Measurements from ENCODE around the gene MUSTN1.

Gene MUSTN1

DNA sequence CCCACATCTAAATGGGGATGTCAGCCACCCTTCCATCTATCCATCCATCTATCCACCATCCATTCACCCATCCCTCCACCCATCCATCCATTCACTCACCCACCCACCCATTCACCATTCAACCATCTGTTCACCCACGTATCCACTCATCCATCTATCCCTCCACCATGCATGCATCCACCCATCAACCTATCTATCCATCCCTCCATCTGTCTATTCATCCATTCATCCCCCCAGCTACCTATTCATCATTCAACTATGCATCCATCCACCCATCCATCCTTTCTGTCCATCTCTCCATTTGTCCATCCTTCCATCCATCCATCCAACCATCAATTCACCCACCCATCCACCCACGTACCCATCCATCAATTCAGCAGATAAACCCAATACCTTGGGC is 25.7 kb downstream of the MUSTN1 start:
- DNase-seq (ENCODE audit: low read depth in 2 of 2, low spot score in 1 of 2): no peak

- no peak for DNase-seq (ENCODE audit: low read depth in 2 of 2, low spot score in 1 of 2)
These were observed 29.4 kb downstream of the MUSTN1 start for GRCh38 chr3:52805270-52806039.

DNA sequence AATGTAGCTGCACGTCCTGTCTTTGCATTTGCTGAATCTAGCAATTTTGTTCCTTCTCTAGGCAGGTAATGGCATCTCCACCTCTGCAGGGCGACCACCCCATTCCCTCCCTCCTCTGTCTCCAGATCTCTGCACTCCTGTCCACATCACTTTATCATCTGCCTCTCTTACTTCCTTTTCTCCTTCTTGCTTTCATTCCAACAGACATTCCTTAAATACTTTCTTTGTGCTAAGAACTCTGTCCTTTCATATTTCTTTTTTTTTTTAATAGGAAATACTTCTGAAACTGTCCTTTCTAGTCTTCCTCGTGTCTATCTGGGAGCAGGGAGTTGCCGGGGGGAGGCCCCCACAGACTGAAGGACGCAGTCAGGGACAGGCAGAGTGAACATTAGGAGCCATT is 33.0 kb downstream of the MUSTN1 start:
- DNase-seq (ENCODE audit: low read depth in 2 of 2, low spot score in 1 of 2): no peak

DNA sequence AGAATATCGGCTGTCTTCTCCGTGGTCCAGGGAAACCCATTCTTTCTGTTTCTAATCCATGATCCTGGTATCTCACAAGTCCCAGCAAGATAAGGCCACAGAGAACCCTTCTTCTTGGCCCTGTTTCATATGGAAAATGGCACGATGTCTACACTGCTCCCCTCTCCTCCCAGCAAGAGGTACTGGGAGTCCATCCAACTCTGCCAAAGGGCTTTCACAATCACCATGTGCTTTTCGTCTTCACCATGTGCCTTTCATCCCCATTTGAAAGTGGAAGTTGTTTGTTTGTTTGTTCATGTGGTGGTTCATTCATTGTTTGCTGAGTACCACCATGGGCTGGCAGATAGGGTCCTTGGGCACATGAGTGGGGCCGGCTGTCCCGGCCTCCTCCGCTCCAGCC is 34.7 kb downstream of the MUSTN1 start:
- DNase-seq (ENCODE audit: low read depth in 2 of 2, low spot score in 1 of 2): no peak

DNA sequence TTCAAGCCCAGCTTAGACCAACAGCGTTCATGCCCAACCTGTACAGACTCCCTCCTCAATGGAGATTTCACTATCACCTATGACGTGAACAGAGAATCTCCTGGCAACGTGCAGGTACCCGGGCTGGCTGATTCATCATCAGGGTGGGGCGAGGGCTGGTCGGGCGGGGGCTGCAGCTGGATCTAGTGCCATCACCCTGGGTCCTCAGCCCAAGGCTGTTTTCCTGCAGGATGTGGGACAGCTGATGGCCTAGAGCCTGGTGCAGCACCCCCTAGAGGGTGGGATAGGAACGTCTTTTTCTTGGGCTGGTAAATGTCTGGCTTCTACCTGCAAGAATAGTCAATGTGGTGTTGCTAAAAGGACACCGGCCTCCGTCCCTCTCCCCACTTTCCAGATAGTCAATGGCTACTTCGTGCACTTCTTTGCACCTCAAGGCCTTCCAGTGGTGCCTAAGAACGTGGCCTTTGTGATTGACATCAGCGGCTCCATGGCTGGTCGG is 35.8 kb downstream of the MUSTN1 start:
- DNase-seq (ENCODE audit: low read depth in 2 of 2, low spot score in 1 of 2): no peak

DNA sequence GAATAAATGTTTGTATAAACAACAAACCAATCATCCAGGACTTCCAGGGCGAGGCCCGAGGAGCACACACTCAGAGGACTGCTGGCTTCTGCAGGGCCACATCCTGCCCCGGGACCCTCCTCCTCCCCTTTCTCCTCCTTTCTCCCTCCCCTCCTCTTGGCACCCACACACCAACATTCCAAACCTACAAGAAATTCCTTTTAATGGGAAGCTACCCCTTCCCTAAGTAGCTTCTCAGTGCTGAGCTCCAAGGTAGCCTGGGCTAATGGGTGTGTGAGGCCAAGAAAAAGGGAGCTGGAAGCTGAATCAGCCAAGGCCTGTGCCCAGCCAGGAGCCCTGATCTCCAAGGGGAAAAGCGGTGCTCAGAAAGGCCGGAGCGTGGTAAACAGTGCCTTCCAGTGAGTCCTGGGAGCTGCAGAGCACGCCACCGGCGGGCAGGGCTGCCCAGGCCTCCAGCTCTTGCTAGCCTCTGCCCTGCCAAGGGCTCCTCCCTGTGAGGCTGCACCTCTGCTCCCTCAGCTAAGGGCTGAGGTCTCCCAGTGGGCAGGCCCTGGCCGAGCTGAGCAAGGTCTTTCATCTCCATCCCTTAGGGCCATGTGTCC is 36.3 kb downstream of the MUSTN1 start:
- DNase-seq (ENCODE audit: low read depth in 2 of 2, low spot score in 1 of 2): no peak

DNA sequence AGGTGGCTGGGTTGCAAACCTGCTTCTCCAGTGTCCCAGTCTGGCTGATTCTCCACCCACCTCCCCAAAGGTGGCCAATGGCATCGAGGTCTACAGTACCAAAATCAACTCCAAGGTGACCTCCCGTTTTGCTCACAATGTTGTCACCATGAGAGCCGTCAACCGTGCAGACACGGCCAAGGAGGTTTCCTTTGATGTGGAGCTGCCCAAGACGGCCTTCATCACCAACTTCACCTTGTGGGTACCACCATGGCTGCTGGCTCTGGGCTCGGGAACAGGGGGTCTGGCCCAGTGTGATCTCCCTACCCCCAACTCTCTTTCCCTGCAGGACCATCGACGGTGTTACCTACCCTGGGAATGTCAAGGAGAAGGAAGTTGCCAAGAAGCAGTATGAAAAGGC is 38.4 kb downstream of the MUSTN1 start:
- no peak for DNase-seq (ENCODE audit: low read depth in 2 of 2, low spot score in 1 of 2)

- DNase-seq (ENCODE audit: low read depth in 2 of 2, low spot score in 1 of 2): no peak
These were observed 39.4 kb downstream of the MUSTN1 start for GRCh38 chr3:52795298-52795900.

DNA sequence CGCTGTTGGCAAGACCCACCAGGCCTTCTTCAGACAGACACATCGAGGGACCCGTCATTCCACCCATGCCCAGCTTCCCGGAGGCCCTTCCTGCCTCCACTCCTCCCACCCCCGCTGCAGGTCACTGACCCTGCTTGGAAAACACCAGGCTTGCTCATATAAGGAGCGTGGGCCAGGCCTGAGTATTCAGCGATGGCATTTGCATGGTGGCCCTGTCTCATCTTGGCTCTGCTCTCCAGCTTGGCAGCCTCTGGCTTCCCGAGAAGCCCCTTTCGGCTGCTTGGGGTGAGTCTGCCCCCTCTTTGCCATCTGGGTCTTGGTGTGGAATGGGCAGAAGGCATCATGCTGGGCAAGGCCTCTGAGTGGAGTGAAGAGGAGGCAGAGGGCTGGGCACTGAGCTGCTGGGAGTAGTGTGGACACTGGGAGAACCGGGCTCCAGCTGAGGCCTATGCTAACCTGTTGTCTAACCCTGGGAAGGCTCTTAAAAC is 40.2 kb downstream of the MUSTN1 start, which contains the start of gene ITIH3:
TSS of gene ITIH3 (plus strand) at position 185 of the 488 bp plus-strand sequence. CDS start at position 193, 8 bp downstream.
- DNase-seq (ENCODE audit: low read depth in 2 of 2, low spot score in 1 of 2): no peak

DNA sequence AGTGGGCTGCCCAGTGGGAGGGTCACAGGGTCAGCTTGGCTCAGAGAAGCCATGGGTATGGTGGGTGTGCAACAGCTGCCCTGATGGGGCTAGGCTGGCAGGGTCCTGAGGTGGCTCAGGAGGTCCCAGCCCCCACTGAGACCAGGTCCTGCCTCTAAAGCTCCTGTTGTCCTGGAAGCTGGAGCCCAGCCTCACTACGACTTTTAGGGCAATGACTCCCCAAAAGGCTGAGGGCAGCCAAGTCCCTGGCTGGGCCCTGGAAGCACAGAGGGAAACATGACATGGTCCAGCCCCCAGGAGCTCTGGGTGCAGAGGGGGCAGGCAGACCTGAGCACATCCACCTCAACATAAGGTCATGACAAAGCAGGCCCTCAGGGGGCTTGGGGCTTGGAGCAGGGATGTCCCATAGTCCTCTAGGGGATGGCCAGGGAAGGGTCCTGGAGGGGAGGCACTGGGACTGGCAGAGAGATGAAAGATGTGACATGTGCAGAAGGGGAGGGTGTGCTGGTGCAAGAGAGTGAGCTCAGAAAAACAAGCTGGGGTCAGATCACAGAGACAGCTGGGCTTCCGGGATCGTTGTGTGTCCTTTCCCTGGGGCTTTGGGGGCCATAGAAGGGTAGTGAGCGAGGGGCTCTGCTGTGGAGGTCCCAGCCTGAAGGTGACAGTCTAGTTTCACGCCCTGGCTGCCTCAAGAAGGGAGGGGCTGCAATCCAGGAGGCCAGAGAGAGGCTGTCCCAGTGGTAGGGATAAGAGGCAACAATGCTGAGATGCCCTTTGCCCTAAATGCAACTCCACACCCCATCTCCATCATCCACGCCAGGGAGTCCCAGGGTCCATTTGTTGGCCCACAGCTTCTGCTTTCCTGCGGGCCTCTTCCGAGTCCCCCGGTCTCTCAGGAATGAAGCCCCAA is 40.9 kb downstream of the MUSTN1 start:
- no peak for DNase-seq (ENCODE audit: low read depth in 2 of 2, low spot score in 1 of 2)

DNA sequence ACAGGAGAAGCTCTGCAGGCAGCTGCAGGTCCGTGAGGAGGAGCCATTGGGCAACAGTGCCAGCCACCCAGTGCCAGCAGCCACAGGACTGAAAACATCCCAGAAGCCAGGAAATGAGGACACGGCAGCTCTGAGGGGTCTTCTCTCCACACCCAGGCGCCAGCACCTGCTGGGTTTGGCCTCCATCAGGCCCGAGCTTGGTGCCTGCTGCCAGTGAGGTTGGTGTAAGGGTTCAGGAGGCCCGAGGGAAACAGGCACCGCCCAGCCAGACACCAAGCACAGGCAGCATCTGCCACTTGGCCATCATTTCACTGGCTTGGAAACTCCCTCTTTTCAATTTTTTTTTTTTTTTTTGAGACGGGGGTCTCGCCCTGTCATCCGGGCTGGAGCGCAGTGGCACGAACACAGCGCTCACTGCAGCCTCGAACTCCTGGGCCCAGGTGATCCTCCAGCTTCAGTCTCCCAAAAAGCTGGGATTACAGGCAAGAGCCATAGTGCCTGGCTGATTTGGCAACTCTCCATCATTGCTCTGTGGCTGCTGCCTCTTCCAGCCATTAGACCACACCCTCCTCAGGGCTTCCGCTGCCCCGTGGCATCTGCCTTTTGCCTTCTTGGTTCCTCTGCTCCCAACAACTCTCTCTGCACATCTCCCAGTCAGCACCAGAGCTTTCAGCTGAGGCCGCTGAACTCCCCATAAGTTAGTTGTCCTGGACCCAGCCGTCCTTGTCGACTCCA is 41.7 kb downstream of the MUSTN1 start:
- no peak for DNase-seq (ENCODE audit: low read depth in 2 of 2, low spot score in 1 of 2)

GRCh38 chr3:52792413-52792812 is 42.4 kb downstream of the MUSTN1 start:
- DNase-seq (ENCODE audit: low read depth in 2 of 2, low spot score in 1 of 2): no peak

DNA sequence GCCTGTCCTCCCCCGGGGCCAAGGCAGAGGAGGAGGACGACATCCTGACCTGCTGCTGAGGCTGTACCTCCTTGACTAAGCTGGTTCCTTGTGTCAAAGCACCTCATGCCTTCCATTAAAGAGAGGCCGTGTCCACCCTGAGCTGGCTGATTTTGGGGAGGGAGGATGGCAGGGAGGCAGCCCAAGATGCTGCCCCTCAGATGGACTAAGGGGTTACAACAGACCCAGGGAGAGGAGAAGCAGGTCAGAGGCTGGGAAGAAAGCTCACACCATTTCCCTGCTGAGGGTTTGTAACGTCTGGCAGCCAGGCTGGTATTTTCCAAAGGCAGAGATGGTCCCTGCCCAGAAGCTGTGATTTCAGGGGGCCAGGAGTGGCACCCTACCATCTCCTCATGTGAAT is 42.9 kb downstream of the MUSTN1 start:
- no peak for DNase-seq (ENCODE audit: low read depth in 2 of 2, low spot score in 1 of 2)

DNA sequence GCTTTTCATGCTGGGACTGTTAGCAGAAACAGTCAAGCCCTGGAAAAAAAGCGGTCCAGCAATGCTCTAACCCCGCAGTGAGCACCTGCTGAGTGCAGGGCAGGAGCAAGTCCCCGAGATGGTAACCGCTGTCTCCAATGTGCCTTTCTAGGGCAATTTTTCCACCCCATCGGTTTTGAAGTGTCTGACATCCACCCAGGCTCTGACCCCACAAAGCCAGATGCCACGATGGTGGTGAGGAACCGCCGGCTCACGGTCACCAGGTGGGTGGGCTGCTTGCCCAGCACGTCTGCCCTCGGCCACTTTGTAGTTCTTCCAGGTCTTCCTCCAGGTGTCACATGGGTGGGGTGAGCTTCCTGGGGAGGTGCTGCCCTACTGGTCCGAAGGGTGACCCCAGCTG is 43.5 kb downstream of the MUSTN1 start:
- no peak for DNase-seq (ENCODE audit: low read depth in 2 of 2, low spot score in 1 of 2)

DNA sequence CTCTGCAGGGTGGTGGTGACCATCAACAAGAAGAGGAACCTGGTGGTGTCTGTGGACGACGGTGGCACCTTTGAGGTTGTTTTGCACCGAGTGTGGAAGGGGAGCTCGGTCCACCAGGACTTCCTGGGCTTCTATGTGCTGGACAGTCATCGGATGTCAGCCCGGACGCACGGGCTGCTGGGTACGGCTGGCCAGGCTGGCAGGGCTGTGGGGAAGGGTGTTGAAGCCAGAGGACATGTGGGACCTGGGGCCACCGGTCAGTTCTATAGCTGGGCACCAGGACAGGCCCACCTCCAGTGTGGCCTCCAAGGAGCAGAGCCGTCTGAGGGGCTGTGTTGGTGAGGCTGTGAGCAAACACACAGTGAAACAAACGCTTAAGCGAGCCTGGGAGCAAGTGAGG is 44.1 kb downstream of the MUSTN1 start:
- DNase-seq (ENCODE audit: low read depth in 2 of 2, low spot score in 1 of 2): no peak

- no peak for DNase-seq (ENCODE audit: low read depth in 2 of 2, low spot score in 1 of 2)
These were observed 44.5 kb downstream of the MUSTN1 start for GRCh38 chr3:52790337-52790736.

DNA sequence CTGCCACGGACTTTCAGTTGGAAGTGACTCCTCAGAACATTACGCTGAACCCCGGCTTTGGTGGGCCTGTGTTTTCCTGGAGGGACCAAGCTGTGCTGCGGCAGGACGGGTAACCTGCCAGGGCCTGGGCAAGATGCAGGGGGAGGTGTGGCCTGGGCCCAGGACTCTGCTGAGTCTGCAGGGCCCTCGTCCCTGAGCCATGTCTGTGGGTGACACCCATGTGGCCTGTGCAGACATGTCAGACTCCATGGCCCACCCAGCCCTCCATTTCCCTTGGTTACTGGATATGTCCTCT is 45.1 kb downstream of the MUSTN1 start:
- no peak for DNase-seq (ENCODE audit: low read depth in 2 of 2, low spot score in 1 of 2)

GRCh38 chr3:52788890-52789745 is 45.7 kb downstream of the MUSTN1 start:
- no peak for DNase-seq (ENCODE audit: low read depth in 2 of 2, low spot score in 1 of 2)
